LoVo (cell line): ENCODE measurements around the gene KIF20B.
"Not testable (repeated sequence)": the region's sequence is repeated elsewhere in the genome, so short reads cannot be mapped to it uniquely, and the experiment has no call there.

Experiments
- DNase-seq: peaks from one replicate; pipeline ENCODE4 v3.0.0-alpha.2; 2016; ENCODE audit warnings: low spot score

Gene KIF20B

GRCh38 chr10:89685936-89686335 is 15.5 kb upstream of the KIF20B start:
- DNase-seq, result no peak

- no peak for DNase-seq
Measured at GRCh38 chr10:89690027-89690426, 11.4 kb upstream of the KIF20B start.

- no peak for DNase-seq
Measured at GRCh38 chr10:89692416-89692815, 9.0 kb upstream of the KIF20B start.

GRCh38 chr10:89693176-89693575 is 8.2 kb upstream of the KIF20B start:
- DNase-seq, result no peak

GRCh38 chr10:89695307-89695706 is 6.1 kb upstream of the KIF20B start:
- DNase-seq, result no peak

GRCh38 chr10:89697946-89698345 is 3.4 kb upstream of the KIF20B start:
- no peak for DNase-seq

GRCh38 chr10:89699581-89700064 is 1.8 kb upstream of the KIF20B start:
- no peak for DNase-seq

GRCh38 chr10:89700923-89701241 is 508 bp upstream of the KIF20B start:
- DNase-seq, result no peak

- peak; percentile 8 for DNase-seq
Measured at GRCh38 chr10:89702121-89702480, 711 bp downstream of the KIF20B start.

GRCh38 chr10:89705466-89705865 is 4.1 kb downstream of the KIF20B start:
- no peak for DNase-seq

GRCh38 chr10:89706011-89706410 is 4.6 kb downstream of the KIF20B start:
- no peak for DNase-seq

GRCh38 chr10:89707372-89707771 is 6.0 kb downstream of the KIF20B start:
- DNase-seq, result no peak

- no peak for DNase-seq
Measured at GRCh38 chr10:89710753-89711152, 9.4 kb downstream of the KIF20B start.

GRCh38 chr10:89734616-89735015 is 33.2 kb downstream of the KIF20B start:
- no peak for DNase-seq

GRCh38 chr10:89738551-89739209 is 37.3 kb downstream of the KIF20B start:
- no peak for DNase-seq

- no peak for DNase-seq
Measured at GRCh38 chr10:89741126-89741762, 39.9 kb downstream of the KIF20B start.

GRCh38 chr10:89744026-89744425 is 42.6 kb downstream of the KIF20B start:
- DNase-seq, result no peak

- DNase-seq, result no peak
Measured at GRCh38 chr10:89745903-89746302, 44.5 kb downstream of the KIF20B start.

GRCh38 chr10:89750441-89750840 is 49.1 kb downstream of the KIF20B start:
- no peak for DNase-seq

- no peak for DNase-seq
Measured at GRCh38 chr10:89755374-89755773, 54.0 kb downstream of the KIF20B start.

- DNase-seq, result no peak
Measured at GRCh38 chr10:89759531-89759930, 58.1 kb downstream of the KIF20B start.

GRCh38 chr10:89763671-89764070 is 62.3 kb downstream of the KIF20B start:
- DNase-seq, result not testable (repeated sequence)

GRCh38 chr10:89771684-89772083 is 70.3 kb downstream of the KIF20B start:
- DNase-seq, result no peak

GRCh38 chr10:89773081-89773480 is 71.7 kb downstream of the KIF20B start:
- no peak for DNase-seq
